GM21381 (cell line): Measurements from ENCODE around the gene CUX1.

Experiments used
- ATAC-seq: cut with Tn5 transposase; IDR thresholded peaks from one replicate; pipeline ENCODE4 v1.9.1; 2021; ENCODE audit warnings: mild to moderate bottlenecking, moderate library complexity; ENCODE audit not compliant: unreplicated experiment

Gene CUX1

GRCh38 chr7:102195361-102195760 lies 377.9 kb downstream of the CUX1 start:
- ATAC-seq = no peak

GRCh38 chr7:102196028-102196427 lies 378.6 kb downstream of the CUX1 start:
- ATAC-seq = no peak

GRCh38 chr7:102197161-102197560 lies 379.7 kb downstream of the CUX1 start:
- no peak for ATAC-seq

GRCh38 chr7:102197599-102197998 lies 380.2 kb downstream of the CUX1 start:
- no peak for ATAC-seq

GRCh38 chr7:102198417-102198956 lies 381.1 kb downstream of the CUX1 start:
- ATAC-seq = no peak

- no peak for ATAC-seq
These were observed 384.1 kb downstream of the CUX1 start for GRCh38 chr7:102201576-102201975.

GRCh38 chr7:102202556-102202955 lies 385.1 kb downstream of the CUX1 start:
- ATAC-seq = no peak

GRCh38 chr7:102203218-102203617 lies 385.8 kb downstream of the CUX1 start:
- ATAC-seq = no peak

GRCh38 chr7:102204212-102204611 lies 386.8 kb downstream of the CUX1 start:
- no peak for ATAC-seq

GRCh38 chr7:102205915-102206314 lies 388.5 kb downstream of the CUX1 start:
- no peak for ATAC-seq

GRCh38 chr7:102208826-102209225 lies 391.4 kb downstream of the CUX1 start:
- ATAC-seq = no peak

- no peak for ATAC-seq
These were observed 393.4 kb downstream of the CUX1 start for GRCh38 chr7:102210787-102211186.

- ATAC-seq = no peak
These were observed 394.4 kb downstream of the CUX1 start for GRCh38 chr7:102211590-102212550.

- no peak for ATAC-seq
These were observed 397.1 kb downstream of the CUX1 start for GRCh38 chr7:102214477-102215072.

GRCh38 chr7:102215256-102215655 lies 397.8 kb downstream of the CUX1 start:
- ATAC-seq = no peak

- no peak for ATAC-seq
These were observed 398.3 kb downstream of the CUX1 start for GRCh38 chr7:102215711-102216110.

GRCh38 chr7:102216573-102217314 lies 399.3 kb downstream of the CUX1 start:
- no peak for ATAC-seq

- no peak for ATAC-seq
These were observed 402.9 kb downstream of the CUX1 start for GRCh38 chr7:102220229-102220850.

- no peak for ATAC-seq
These were observed 403.8 kb downstream of the CUX1 start for GRCh38 chr7:102220960-102221800.

GRCh38 chr7:102221961-102222360 lies 404.5 kb downstream of the CUX1 start:
- no peak for ATAC-seq
